Endodermal cell (in vitro differentiated cells): ENCODE data around the gene HOXD10. TPM values are rescaled to one million over a fixed set of nuclear protein-coding genes. Genes with fewer than 3 reads are reported as not detected.

Experiments
- DNase-seq: peaks from one replicate; pipeline ENCODE4 v3.0.0-alpha.2; 2017
- H3K27ac ChIP-seq: 2 replicates; pipeline ENCODE4 v1.5.1; 2013; ENCODE audit warnings: mild to moderate bottlenecking, low read depth, low read length, moderate library complexity
- H3K27me3 ChIP-seq: 2 replicates; pipeline ENCODE4 v1.6.1; 2013; ENCODE audit warnings: mild to moderate bottlenecking, low read length, moderate library complexity; ENCODE audit not compliant: insufficient read depth, control insufficient read depth, poor library complexity, severe bottlenecking
- H3K36me3 ChIP-seq: 2 replicates; pipeline ENCODE4 v1.7.0; 2013; ENCODE audit warnings: mild to moderate bottlenecking, low read length, moderate library complexity; ENCODE audit not compliant: control insufficient read depth, insufficient read depth
- H3K4me1 ChIP-seq: one replicate; pipeline ENCODE4 v1.7.0; 2013; ENCODE audit warnings: low read length; ENCODE audit not compliant: control insufficient read depth, insufficient read depth
- H3K4me3 ChIP-seq: 2 replicates; pipeline ENCODE4 v1.5.1; 2013; ENCODE audit warnings: mild to moderate bottlenecking, low read length, moderate library complexity
- H3K9ac ChIP-seq: 2 replicates; pipeline ENCODE4 v1.6.1; 2013; ENCODE audit warnings: mild to moderate bottlenecking, low read length, moderate library complexity; ENCODE audit not compliant: poor library complexity, severe bottlenecking; ENCODE audit errors: extremely low read depth
- H3K9me3 ChIP-seq: 2 replicates; pipeline ENCODE4 v1.6.1; 2013; ENCODE audit warnings: mild to moderate bottlenecking, low read length, moderate library complexity; ENCODE audit not compliant: control insufficient read depth
- H3K27ac Mint-ChIP-seq: 2 replicates; pipeline ENCODE4 v1.8.0; 2020; ENCODE audit warnings: mixed read lengths
- H3K27me3 Mint-ChIP-seq: 2 replicates; pipeline ENCODE4 v1.8.0; 2021; ENCODE audit warnings: mild to moderate bottlenecking, mixed read lengths; ENCODE audit not compliant: insufficient read depth
- H3K36me3 Mint-ChIP-seq: 2 replicates; pipeline ENCODE4 v1.8.0; 2020; ENCODE audit warnings: low read depth, mixed read lengths
- H3K4me1 Mint-ChIP-seq: 2 replicates; pipeline ENCODE4 v1.8.0; 2020; ENCODE audit warnings: mixed read lengths
- H3K4me3 Mint-ChIP-seq: 2 replicates; pipeline ENCODE4 v1.8.0; 2020; ENCODE audit warnings: mild to moderate bottlenecking, moderate library complexity, mixed read lengths
- H3K9me3 Mint-ChIP-seq: 2 replicates; pipeline ENCODE4 v1.8.0; 2020; ENCODE audit warnings: mild to moderate bottlenecking, mixed read lengths
- CTCF ChIP-seq: fragments of 200-600 bp; sonication (generic); conservative IDR thresholded peaks from 2 replicates; pipeline ENCODE4 v1.5.0; 2021; ENCODE audit warnings: antibody characterized with exemption, mild to moderate bottlenecking
- WGBS, 2 experiments: methylation state at CpG; one replicate each; pipeline versions ENCODE4 v1.1.5 to v1.1.7; 2013; ENCODE audit warnings: missing lambda C conversion rate in 2 of 2, mixed read lengths in 1 of 2; ENCODE audit not compliant: insufficient coverage in 1 of 2, insufficient read length in 1 of 2; 5-methylcytosine and 5-hydroxymethylcytosine counted together
- total RNA-seq, 2 donors: library from RNA; stranded (reverse); fragmentation: NEBNext Ultra II Directional in 1 of 2; extraction: Animal tissue kit (Norgen Biotek cat#: 25700) in 1 of 2; gene quantifications; 2 replicates in 1 of 2; 3 replicates in 1 of 2; pipeline ENCODE4 v1.2.1, GENCODE V29; 2021

HOXD10 gene
- total RNA-seq, 2 donors from 2014 or later = not detected

DNA sequence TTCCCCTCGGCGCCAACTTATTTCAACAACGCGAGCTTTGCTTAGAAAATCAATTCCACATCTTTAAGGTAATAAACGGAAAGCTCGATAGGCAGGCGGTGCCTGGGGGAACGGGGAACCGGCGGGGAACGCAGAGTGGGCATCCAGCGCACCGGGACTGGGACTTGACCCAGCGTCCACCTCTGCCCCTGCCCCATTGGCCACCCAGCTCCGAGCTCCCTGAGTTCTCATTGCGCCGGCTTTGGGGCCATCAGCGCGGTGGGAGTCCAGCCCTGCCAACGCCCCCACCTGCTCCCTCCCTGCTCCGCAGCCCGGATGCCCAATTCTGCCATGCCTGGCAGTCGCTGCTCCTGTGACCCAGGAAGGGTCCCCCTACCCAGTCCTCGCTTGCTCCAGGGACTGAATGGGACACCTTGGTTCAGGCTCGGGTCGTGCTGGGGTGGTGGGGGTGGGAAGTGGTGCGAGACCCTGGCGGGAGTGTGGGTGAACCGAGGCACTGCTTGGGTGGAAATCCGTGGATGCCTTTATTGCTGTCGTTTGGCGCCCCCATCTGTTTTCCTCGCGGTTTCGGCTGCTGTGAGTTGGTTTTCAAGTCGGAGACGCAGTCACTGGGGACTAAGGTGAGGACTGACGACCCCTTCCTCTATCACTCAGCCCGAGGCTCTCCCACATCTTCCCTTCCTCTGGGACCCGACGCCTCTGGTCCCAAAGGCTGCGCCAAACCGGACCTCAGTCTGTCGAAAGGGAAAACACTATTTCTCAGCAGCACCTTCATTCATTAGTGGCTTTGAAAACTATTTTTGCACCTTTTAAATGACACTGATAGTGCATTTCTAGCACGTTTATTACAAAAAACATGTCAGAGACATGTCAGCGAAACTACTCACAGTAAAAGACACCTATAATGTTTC is 30.5 kb upstream of the HOXD10 start:
- no peaks in the 10 kb centered on the region for H3K36me3 Mint-ChIP-seq
- H3K4me3 Mint-ChIP-seq = peak overlapping the region; percentile 46
- H3K27me3 ChIP-seq = peaks cover 98% of the 10 kb centered on the region
- H3K36me3 ChIP-seq = no peaks in the 10 kb centered on the region
- H3K27ac ChIP-seq = no peak overlapping the region
- peak overlapping the region; percentile 64 for H3K4me3 ChIP-seq
- peaks cover 3% of the 10 kb centered on the region for H3K9me3 Mint-ChIP-seq
- peaks cover 44% of the 10 kb centered on the region for H3K4me1 Mint-ChIP-seq
- peaks cover 100% of the 10 kb centered on the region for H3K27me3 Mint-ChIP-seq
- WGBS, 2 experiments = 1 to 2% methylated on average over 27 to 46 of the region's 46 CpGs
- H3K9me3 ChIP-seq = peaks cover 5% of the 10 kb centered on the region
- H3K27ac Mint-ChIP-seq = no peak overlapping the region
- peak; percentile 88 for DNase-seq
- no peak overlapping the region for H3K9ac ChIP-seq
- peak; percentile 78 for TF ChIP-seq CTCF
- H3K4me1 ChIP-seq = peaks cover 12% of the 10 kb centered on the region

DNA sequence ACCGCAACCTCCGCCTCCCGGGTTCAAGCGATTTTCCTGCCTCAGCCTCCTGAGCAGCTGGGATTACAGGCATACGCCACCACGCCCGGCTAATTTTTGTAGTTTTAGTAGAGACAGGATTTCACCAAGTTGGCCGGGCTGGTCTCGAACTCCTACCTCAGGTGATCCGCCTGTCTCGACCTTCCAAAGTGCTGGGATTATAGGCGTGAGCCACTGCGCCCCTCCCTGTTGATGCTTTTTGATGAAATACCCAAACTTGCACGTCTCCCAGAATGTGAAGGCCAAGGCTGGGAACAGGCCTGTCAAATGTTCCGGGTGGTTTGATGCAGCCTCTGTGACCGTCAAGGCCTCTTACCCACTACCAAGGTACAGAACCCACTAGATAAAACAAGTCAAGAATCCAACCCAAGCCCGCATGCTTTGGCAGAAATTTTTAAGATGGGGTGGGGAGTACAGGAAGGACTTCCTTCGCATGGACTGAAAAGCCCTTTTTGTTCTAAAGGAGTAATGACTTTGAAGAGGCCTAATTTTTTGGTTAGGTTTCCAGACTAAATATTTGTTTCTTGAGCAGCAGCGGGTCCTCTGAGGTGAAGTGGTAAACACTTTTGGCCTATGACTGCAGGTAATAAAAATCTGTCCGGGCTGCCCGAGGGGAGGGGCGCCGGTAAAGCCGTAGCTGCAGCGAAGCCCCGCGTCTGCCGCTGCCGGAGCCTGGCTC is 29.1 kb upstream of the HOXD10 start:
- peak; percentile 45 for DNase-seq
- peaks cover 12% of the 10 kb centered on the region for H3K4me1 ChIP-seq
- H3K9ac ChIP-seq = no peak overlapping the region
- no peak for TF ChIP-seq CTCF
- Mint-ChIP-seq H3K4me3 (peak overlapping the region; percentile 54), H3K4me1 (peaks cover 51% of the 10 kb centered on the region), H3K36me3 (no peaks in the 10 kb centered on the region), H3K27me3 (peaks cover 98% of the 10 kb centered on the region), H3K9me3 (no peaks in the 10 kb centered on the region), H3K27ac (no peak overlapping the region)
- peaks cover 98% of the 10 kb centered on the region for H3K27me3 ChIP-seq
- H3K4me3 ChIP-seq = peak overlapping the region; percentile 61
- H3K27ac ChIP-seq = no peak overlapping the region
- no peaks in the 10 kb centered on the region for H3K36me3 ChIP-seq
- H3K9me3 ChIP-seq = peaks cover 5% of the 10 kb centered on the region
- WGBS, 2 experiments = 18 to 21% methylated on average over 23 to 29 of the region's 29 CpGs

DNA sequence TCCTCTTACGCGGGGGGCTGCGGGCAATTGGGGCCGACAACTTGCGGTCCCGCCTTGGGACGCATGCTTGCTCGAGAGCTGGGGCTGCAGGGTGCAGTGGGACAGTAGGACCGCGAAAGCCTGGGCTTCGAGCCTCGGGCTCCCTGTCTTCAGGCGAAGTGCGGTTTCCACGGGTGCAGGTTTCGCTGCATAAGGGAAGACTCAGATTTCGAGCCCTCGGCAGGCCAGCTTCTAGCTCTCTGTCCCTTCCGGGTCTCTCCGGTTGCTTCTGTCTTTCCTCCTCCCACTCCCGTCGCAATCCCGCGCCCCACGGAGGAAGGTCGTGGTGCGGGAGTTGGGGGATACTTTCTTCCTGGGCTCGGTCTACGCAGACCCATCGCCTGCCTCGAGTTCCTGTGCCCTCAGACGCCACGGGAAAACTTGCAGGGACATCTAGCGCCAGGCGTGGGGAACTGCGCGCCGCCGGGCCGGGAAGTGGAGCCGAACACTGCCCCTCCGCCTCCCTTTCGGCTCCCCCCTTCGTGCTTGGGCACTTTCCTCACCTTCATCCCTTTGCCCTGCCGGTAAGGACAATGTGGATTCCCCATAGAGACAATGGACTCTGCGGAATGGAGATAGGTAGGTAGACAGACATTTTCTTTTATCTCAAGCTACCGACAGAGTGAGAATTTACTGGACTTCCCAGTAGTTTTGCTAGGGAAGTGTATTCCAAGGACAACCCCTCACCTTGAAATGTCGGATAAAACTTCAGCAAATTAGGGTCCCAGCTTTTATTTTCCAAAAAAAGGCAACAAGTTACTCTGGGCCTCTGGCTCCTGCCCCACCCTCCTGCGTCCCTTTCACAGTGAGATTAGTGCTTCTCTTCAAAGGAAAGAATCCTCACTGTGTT is 28.3 kb upstream of the HOXD10 start:
- Histone ChIP-seq H3K4me3 (peak overlapping the region; percentile 61), H3K27ac (no peak overlapping the region), H3K4me1 (peaks cover 12% of the 10 kb centered on the region), H3K9me3 (peaks cover 5% of the 10 kb centered on the region), H3K9ac (no peak overlapping the region), H3K36me3 (no peaks in the 10 kb centered on the region), H3K27me3 (peaks cover 97% of the 10 kb centered on the region)
- Mint-ChIP-seq H3K27me3 (peaks cover 96% of the 10 kb centered on the region), H3K9me3 (no peaks in the 10 kb centered on the region), H3K27ac (no peak overlapping the region), H3K36me3 (no peaks in the 10 kb centered on the region), H3K4me3 (peak overlapping the region; percentile 54), H3K4me1 (peaks cover 44% of the 10 kb centered on the region)
- DNase-seq = peak; percentile 92
- WGBS, 2 experiments = 2 to 8% methylated on average over 13 to 49 of the region's 49 CpGs
- TF ChIP-seq CTCF = peak; percentile 77
